ENCODE data around the gene MLLT6.

Gene MLLT6

GRCh38 chr17:38749223-38750043 lies 44.4 kb downstream of the MLLT6 start:
- no peaks in the 10 kb centered on the region for H3K9me3 Mint-ChIP-seq
- peaks cover 12% of the 10 kb centered on the region for H3K36me3 Mint-ChIP-seq
- no peak for ATAC-seq
- H3K4me1 Mint-ChIP-seq: peaks cover 56% of the 10 kb centered on the region
- no peak overlapping the region for H3K27ac Mint-ChIP-seq
- peak overlapping the region; percentile 61 for H3K4me3 Mint-ChIP-seq
- peaks cover 51% of the 10 kb centered on the region for H3K27me3 Mint-ChIP-seq

GRCh38 chr17:38750044-38750311 lies 44.9 kb downstream of the MLLT6 start:
- Mint-ChIP-seq H3K9me3 (no peaks in the 10 kb centered on the region), H3K27ac (no peak overlapping the region), H3K36me3 (peaks cover 12% of the 10 kb centered on the region), H3K4me3 (no peak overlapping the region), H3K27me3 (peaks cover 47% of the 10 kb centered on the region), H3K4me1 (peaks cover 59% of the 10 kb centered on the region)
- no peak for ATAC-seq

GRCh38 chr17:38750312-38751121 lies 45.4 kb downstream of the MLLT6 start:
- H3K27me3 Mint-ChIP-seq: peaks cover 47% of the 10 kb centered on the region
- no peaks in the 10 kb centered on the region for H3K9me3 Mint-ChIP-seq
- H3K27ac Mint-ChIP-seq: no peak overlapping the region
- H3K4me3 Mint-ChIP-seq: peak overlapping the region; percentile 92
- peaks cover 59% of the 10 kb centered on the region for H3K4me1 Mint-ChIP-seq
- H3K36me3 Mint-ChIP-seq: peaks cover 12% of the 10 kb centered on the region
- no peak for ATAC-seq

- H3K4me1 Mint-ChIP-seq: peaks cover 51% of the 10 kb centered on the region
- no peak for ATAC-seq
- H3K36me3 Mint-ChIP-seq: peaks cover 12% of the 10 kb centered on the region
- peaks cover 41% of the 10 kb centered on the region for H3K27me3 Mint-ChIP-seq
- H3K27ac Mint-ChIP-seq: peak overlapping the region; percentile 85
- H3K9me3 Mint-ChIP-seq: no peaks in the 10 kb centered on the region
- peak overlapping the region; percentile 92 for H3K4me3 Mint-ChIP-seq
These were observed 46.2 kb downstream of the MLLT6 start for GRCh38 chr17:38751144-38751807.

- Mint-ChIP-seq H3K36me3 (peaks cover 12% of the 10 kb centered on the region), H3K4me3 (peak overlapping the region; percentile 92), H3K4me1 (peaks cover 45% of the 10 kb centered on the region), H3K9me3 (no peaks in the 10 kb centered on the region), H3K27me3 (peaks cover 35% of the 10 kb centered on the region), H3K27ac (peak overlapping the region; percentile 85)
- peak; percentile 55 for ATAC-seq
These were observed 46.8 kb downstream of the MLLT6 start for GRCh38 chr17:38751808-38752307.

- H3K4me1 Mint-ChIP-seq: peaks cover 41% of the 10 kb centered on the region
- peaks cover 12% of the 10 kb centered on the region for H3K36me3 Mint-ChIP-seq
- H3K27me3 Mint-ChIP-seq: peaks cover 28% of the 10 kb centered on the region
- peak within 1 kb of the TSS; percentile 92 for H3K4me3 Mint-ChIP-seq
- H3K9me3 Mint-ChIP-seq: no peaks in the 10 kb centered on the region
- peak; percentile 95 for ATAC-seq
- peak within 1 kb of the TSS; percentile 85 for H3K27ac Mint-ChIP-seq
These were observed 47.4 kb downstream of the MLLT6 start, which contains the start of gene PSMB3 for GRCh38 chr17:38752308-38753070. PSMB3 (plus strand) TSS chr17:38752741; CDS start chr17:38752827, 86 bp downstream.

GRCh38 chr17:38753071-38753506 lies 48.0 kb downstream of the MLLT6 start:
- ATAC-seq: no peak
- peaks cover 12% of the 10 kb centered on the region for H3K36me3 Mint-ChIP-seq

GRCh38 chr17:38761612-38762011 lies 56.5 kb downstream of the MLLT6 start:
- Mint-ChIP-seq H3K36me3 (peaks cover 54% of the 10 kb centered on the region), H3K4me3 (no peak overlapping the region), H3K9me3 (no peaks in the 10 kb centered on the region), H3K27me3 (no peaks in the 10 kb centered on the region), H3K27ac (peak overlapping the region; percentile 41), H3K4me1 (peaks cover 8% of the 10 kb centered on the region)
- ATAC-seq: no peak

More at GRCh38 chr17:38753071-38753506, 48.0 kb downstream of the MLLT6 start:
- Mint-ChIP-seq H3K4me1 (peaks cover 36% of the 10 kb centered on the region), H3K4me3 (peak overlapping the region; percentile 92), H3K27me3 (peaks cover 22% of the 10 kb centered on the region), H3K9me3 (no peaks in the 10 kb centered on the region), H3K27ac (peak overlapping the region; percentile 85)

- H3K4me1 Mint-ChIP-seq: peaks cover 11% of the 10 kb centered on the region
- no peaks in the 10 kb centered on the region for H3K27me3 Mint-ChIP-seq
- H3K36me3 Mint-ChIP-seq: peaks cover 60% of the 10 kb centered on the region
- no peak overlapping the region for H3K4me3 Mint-ChIP-seq
- H3K27ac Mint-ChIP-seq: peak overlapping the region; percentile 41
- no peaks in the 10 kb centered on the region for H3K9me3 Mint-ChIP-seq
- no peak for ATAC-seq
These were observed 57.2 kb downstream of the MLLT6 start for GRCh38 chr17:38762231-38762630.

GRCh38 chr17:38766341-38766740 lies 61.3 kb downstream of the MLLT6 start:
- Mint-ChIP-seq H3K4me1 (peaks cover 10% of the 10 kb centered on the region), H3K27ac (no peak overlapping the region), H3K4me3 (no peak overlapping the region), H3K9me3 (no peaks in the 10 kb centered on the region), H3K36me3 (peaks cover 80% of the 10 kb centered on the region), H3K27me3 (no peaks in the 10 kb centered on the region)
- no peak for ATAC-seq

GRCh38 chr17:38768417-38768816 lies 63.3 kb downstream of the MLLT6 start:
- Mint-ChIP-seq H3K4me1 (peaks cover 5% of the 10 kb centered on the region), H3K27me3 (no peaks in the 10 kb centered on the region), H3K27ac (peak overlapping the region; percentile 24), H3K9me3 (no peaks in the 10 kb centered on the region), H3K36me3 (peaks cover 78% of the 10 kb centered on the region), H3K4me3 (no peak overlapping the region)
- no peak for ATAC-seq

- no peak overlapping the region for H3K4me3 Mint-ChIP-seq
- ATAC-seq: no peak
- no peaks in the 10 kb centered on the region for H3K9me3 Mint-ChIP-seq
- no peaks in the 10 kb centered on the region for H3K27me3 Mint-ChIP-seq
- no peak overlapping the region for H3K27ac Mint-ChIP-seq
- H3K36me3 Mint-ChIP-seq: peaks cover 68% of the 10 kb centered on the region
- H3K4me1 Mint-ChIP-seq: no peaks in the 10 kb centered on the region
These were observed 68.2 kb downstream of the MLLT6 start for GRCh38 chr17:38773258-38773657.

GRCh38 chr17:38777641-38778250 lies 72.7 kb downstream of the MLLT6 start:
- no peaks in the 10 kb centered on the region for H3K4me1 Mint-ChIP-seq
- H3K9me3 Mint-ChIP-seq: no peaks in the 10 kb centered on the region
- H3K27ac Mint-ChIP-seq: no peak overlapping the region
- no peaks in the 10 kb centered on the region for H3K27me3 Mint-ChIP-seq
- no peak overlapping the region for H3K4me3 Mint-ChIP-seq
- H3K36me3 Mint-ChIP-seq: peaks cover 65% of the 10 kb centered on the region
- no peak for ATAC-seq
